Activated CD4-positive, alpha-beta T cell treated with anti-CD3 and anti-CD28 coated beads, Interleukin-2, amount 50 U/mL, for 24 hours (primary cell): ENCODE measurements around the gene AP4S1.

Source experiments
- DNase-seq, 2 donors: peaks; one replicate each; pipeline ENCODE4 v3.0.0-alpha.2; 2020; ENCODE audit warnings: low read depth in 1 of 2, low spot score in 1 of 2

The AP4S1 gene

GRCh38 chr14:31006703-31007102 lies 18.7 kb upstream of the AP4S1 start:
- no peak for DNase-seq

- no peak for DNase-seq
Observed at GRCh38 chr14:31009836-31010574, 15.4 kb upstream of the AP4S1 start.

GRCh38 chr14:31010935-31011334 lies 14.5 kb upstream of the AP4S1 start:
- no peak for DNase-seq

GRCh38 chr14:31013841-31014240 lies 11.6 kb upstream of the AP4S1 start:
- no peak for DNase-seq

GRCh38 chr14:31018057-31018645 lies 7.3 kb upstream of the AP4S1 start:
- no peak for DNase-seq

- no peak for DNase-seq
Observed at GRCh38 chr14:31020834-31021575, 4.4 kb upstream of the AP4S1 start.

GRCh38 chr14:31021576-31021949 lies 3.9 kb upstream of the AP4S1 start:
- no peak for DNase-seq

GRCh38 chr14:31022386-31022785 lies 3.1 kb upstream of the AP4S1 start:
- DNase-seq = no peak

- DNase-seq = no peak
Observed at GRCh38 chr14:31024010-31024480, 1.4 kb upstream of the AP4S1 start.

GRCh38 chr14:31024577-31025366 lies 677 bp upstream of the AP4S1 start:
- DNase-seq = peak in 1 of 2 donors; percentile 10

- DNase-seq = peak in 1 of 2 donors; percentile 5
Observed at GRCh38 chr14:31026077-31026449, 614 bp downstream of the AP4S1 start, which contains the start of gene STRN3. TSS of gene STRN3 (minus strand) at chr14:31026379. CDS start at chr14:31026185, 194 bp downstream.

GRCh38 chr14:31026450-31027235 lies 1.2 kb downstream of the AP4S1 start:
- DNase-seq = peak; percentile 73 to 87

- DNase-seq = no peak
Observed at GRCh38 chr14:31027847-31028246, 2.4 kb downstream of the AP4S1 start.

- DNase-seq = no peak
Observed at GRCh38 chr14:31029016-31029970, 3.8 kb downstream of the AP4S1 start.

GRCh38 chr14:31030469-31030868 lies 5.0 kb downstream of the AP4S1 start:
- DNase-seq = no peak

- DNase-seq = no peak
Observed at GRCh38 chr14:31036552-31036951, 11.1 kb downstream of the AP4S1 start.

- DNase-seq = no peak
Observed at GRCh38 chr14:31037709-31038221, 12.3 kb downstream of the AP4S1 start.

- no peak for DNase-seq
Observed at GRCh38 chr14:31038521-31039166, 13.2 kb downstream of the AP4S1 start.

- no peak for DNase-seq
Observed at GRCh38 chr14:31042300-31042699, 16.9 kb downstream of the AP4S1 start.
